GM12801 (cell line): ENCODE results near the gene CLCN6.

Experiments
- CTCF ChIP-seq: IDR thresholded peaks from one replicate; pipeline ENCODE4 v1.5.1; 2011; ENCODE audit warnings: control low read depth; ENCODE audit not compliant: insufficient read length; ENCODE audit errors: extremely low read depth

The CLCN6 gene

GRCh38 chr1:11781297-11781696 is 24.7 kb upstream of the CLCN6 start:
- no peak for TF ChIP-seq CTCF

GRCh38 chr1:11782127-11782708 is 23.8 kb upstream of the CLCN6 start:
- no peak for TF ChIP-seq CTCF

- TF ChIP-seq CTCF: no peak
These were observed 22.4 kb upstream of the CLCN6 start for GRCh38 chr1:11783556-11783955.

- no peak for TF ChIP-seq CTCF
These were observed 21.6 kb upstream of the CLCN6 start for GRCh38 chr1:11784256-11784992.

GRCh38 chr1:11784993-11785769 is 20.8 kb upstream of the CLCN6 start:
- TF ChIP-seq CTCF: no peak

GRCh38 chr1:11786168-11786567 is 19.8 kb upstream of the CLCN6 start:
- TF ChIP-seq CTCF: no peak

GRCh38 chr1:11787251-11787803 is 18.7 kb upstream of the CLCN6 start:
- no peak for TF ChIP-seq CTCF
